HG03521 (cell line): ENCODE data around the gene MAU2.

ENCODE experiments used
- ATAC-seq: cut with Tn5 transposase; IDR thresholded peaks from one replicate; pipeline ENCODE4 v1.9.1; 2021; ENCODE audit warnings: mild to moderate bottlenecking, moderate library complexity; ENCODE audit not compliant: unreplicated experiment

MAU2 gene, protein sequence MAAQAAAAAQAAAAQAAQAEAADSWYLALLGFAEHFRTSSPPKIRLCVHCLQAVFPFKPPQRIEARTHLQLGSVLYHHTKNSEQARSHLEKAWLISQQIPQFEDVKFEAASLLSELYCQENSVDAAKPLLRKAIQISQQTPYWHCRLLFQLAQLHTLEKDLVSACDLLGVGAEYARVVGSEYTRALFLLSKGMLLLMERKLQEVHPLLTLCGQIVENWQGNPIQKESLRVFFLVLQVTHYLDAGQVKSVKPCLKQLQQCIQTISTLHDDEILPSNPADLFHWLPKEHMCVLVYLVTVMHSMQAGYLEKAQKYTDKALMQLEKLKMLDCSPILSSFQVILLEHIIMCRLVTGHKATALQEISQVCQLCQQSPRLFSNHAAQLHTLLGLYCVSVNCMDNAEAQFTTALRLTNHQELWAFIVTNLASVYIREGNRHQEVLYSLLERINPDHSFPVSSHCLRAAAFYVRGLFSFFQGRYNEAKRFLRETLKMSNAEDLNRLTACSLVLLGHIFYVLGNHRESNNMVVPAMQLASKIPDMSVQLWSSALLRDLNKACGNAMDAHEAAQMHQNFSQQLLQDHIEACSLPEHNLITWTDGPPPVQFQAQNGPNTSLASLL

GRCh38 chr19:19320361-19321140, at the start of gene MAU2, which contains the start of gene SUGP1:
TSS of gene MAU2 (plus strand) at chr19:19320829. CDS start at chr19:19320860, 31 bp downstream.
TSS of gene SUGP1 (minus strand) at chr19:19320509. CDS start at chr19:19320496, 13 bp downstream.
- peak; percentile 87 for ATAC-seq

DNA sequence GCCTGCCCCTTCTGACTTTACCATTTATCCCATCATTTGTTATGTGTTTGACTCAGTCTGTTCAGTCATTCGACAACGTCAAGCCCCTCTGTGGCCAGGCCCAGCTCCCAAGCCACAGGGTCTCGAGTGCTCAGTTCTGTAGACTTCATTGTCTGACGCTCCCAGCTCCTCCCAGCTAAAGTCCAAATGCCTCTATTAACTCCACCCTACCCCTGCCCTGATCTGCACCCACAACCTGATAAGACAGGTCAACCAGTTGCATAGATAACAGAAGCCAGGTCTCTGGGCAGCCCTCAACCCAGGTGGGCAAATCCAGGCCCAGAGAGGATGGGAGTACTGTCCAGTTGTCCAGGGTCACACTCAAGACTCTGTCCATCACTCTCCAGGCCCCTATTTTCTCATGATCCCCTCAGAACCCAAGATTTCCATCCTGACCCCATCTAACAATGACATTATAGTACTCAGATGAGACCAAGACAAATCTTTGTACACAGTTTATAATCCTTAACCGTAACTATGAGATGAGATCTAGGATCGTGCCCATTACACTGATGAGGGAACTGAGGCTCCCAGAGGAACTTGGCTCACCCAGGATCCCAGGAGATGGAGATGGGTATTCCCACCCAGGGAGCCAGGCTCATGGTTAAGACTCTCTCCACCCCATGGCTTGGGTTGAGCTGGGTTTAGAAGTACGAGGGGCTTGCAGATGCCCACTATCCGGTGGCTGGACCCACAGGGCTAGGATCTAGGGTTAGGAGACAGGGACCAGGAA, 48.6 kb upstream of the MAU2 start:
- no peak for ATAC-seq

GRCh38 chr19:19274146-19274545, 46.5 kb upstream of the MAU2 start:
- ATAC-seq, result no peak

GRCh38 chr19:19274716-19275565, 45.7 kb upstream of the MAU2 start:
- no peak for ATAC-seq

DNA sequence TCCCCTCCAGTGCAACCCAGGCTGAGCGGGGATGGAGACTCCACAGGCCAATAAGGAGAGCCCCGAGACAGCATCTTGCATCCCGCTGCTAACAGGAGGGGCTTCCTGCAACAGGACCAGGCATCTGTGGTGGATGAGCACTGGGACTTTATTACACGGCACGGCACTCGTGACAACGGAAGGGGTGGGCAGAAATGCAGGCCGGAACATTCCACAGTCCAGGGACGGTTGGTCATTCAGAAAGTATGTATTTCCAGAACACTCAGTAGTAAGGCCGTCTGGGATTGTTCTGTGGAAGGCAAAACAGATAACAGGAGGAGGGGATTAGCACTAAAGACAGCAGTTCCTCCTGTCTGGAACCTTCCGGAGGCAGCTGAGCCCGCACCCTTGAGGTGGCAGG, 44.2 kb upstream of the MAU2 start:
- no peak for ATAC-seq

- ATAC-seq, result no peak
Measured at GRCh38 chr19:19276851-19277250, 43.8 kb upstream of the MAU2 start.

DNA sequence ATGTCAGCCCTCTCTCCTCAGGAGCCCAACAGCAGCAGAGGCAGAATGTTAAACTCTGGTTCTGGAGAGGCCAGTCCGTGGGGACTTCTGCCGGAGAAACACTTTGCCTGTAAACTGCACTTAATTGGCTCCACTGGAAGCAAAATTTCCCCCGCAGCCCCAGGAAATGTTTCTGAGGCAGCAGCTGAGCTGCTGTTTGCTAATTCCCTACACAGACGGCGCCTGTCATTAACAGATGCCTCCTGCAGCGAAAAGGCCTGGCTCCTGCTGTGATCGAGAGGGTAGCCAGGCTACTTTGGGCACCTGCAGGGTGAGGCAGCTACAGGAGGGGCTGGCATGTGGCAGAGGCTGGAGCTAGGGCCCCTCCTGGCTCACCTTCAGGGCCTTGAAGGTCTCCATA, 42.3 kb upstream of the MAU2 start:
- no peak for ATAC-seq

DNA sequence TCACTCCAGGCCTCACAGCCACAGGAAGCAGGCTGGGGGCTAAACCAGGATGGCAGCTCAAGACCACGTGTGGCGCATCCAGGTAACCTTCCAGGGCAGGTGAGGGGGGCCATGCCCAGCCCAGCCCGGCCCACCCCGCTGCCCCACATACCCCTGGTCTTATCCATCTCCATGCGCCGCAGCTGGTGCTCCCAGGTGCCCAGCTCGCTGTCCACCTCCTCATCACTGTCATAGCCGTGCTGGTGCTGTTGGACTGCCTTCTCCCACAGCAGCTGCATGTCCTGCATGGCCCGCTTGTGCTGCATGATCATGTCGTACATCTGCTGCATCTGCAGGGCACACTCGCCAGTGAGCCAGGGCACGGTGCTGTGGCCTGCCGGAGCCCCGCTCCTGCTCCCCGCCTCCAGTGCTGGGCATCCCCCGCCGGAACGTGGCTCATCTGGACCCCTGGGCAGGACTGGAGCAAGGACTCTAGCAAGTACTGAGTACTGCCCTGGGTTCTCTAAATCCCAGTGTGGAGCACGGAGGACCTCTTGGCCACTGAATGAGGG, 41.5 kb upstream of the MAU2 start:
- ATAC-seq, result no peak

- no peak for ATAC-seq
Measured at GRCh38 chr19:19279853-19280252, 40.8 kb upstream of the MAU2 start.

- ATAC-seq, result no peak
Measured at GRCh38 chr19:19280561-19280960, 40.1 kb upstream of the MAU2 start.

- ATAC-seq, result no peak
Measured at GRCh38 chr19:19285686-19286085, 34.9 kb upstream of the MAU2 start.

DNA sequence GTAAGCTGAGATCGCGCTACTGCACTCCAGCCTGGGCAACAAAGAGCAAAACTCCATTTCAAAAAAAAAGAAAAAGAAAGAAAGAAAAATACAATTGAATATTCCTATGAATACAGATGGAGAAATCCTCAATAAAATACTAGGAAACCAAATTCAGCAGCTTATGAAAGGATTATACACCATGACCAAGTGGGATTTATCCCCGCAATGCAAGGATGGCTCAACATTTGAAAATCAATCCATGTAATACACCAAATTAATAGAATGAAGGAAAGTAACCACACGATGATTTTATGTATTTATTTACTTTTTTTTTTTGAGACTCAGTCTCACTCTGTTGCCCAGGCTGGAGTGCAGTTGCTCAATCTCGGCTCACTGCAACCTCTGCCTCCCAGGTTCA, 28.0 kb upstream of the MAU2 start:
- no peak for ATAC-seq

GRCh38 chr19:19294914-19295313, 25.7 kb upstream of the MAU2 start:
- no peak for ATAC-seq

DNA sequence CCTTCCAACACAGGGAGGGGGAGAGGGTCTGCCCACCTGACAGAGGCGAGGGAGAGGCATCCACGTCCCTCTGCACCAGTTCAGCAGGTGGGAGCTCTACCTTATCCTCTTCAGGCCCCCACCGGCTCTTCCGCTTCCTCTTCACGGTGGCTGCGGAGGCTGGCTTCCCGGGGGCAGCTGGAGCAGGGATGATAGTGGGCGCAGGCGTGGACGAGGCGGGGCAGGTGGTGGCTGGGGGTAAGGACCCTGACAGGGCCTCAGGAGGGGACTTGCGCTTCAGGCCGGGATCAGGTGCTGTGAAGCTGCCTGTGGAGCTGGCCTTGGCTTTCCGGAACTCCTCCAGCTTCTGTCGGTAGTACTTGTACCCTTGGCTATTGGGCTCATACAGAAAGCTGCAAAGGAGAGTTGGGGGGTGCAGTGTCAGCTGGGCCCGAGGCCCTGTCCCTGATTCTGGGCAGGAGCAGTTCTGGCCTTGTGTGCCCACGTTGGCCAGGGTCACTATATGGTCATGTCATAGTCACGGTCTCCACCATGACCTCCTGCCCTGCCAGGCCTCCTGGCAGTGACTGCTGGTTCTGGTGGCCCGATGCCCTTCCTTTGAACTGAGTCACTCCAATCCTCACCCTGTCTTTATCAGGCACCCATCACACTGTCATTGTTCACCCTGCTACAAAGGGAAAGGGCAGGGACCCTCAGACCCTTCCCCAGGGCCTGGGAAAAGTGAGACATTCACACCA, 23.5 kb upstream of the MAU2 start:
- no peak for ATAC-seq

DNA sequence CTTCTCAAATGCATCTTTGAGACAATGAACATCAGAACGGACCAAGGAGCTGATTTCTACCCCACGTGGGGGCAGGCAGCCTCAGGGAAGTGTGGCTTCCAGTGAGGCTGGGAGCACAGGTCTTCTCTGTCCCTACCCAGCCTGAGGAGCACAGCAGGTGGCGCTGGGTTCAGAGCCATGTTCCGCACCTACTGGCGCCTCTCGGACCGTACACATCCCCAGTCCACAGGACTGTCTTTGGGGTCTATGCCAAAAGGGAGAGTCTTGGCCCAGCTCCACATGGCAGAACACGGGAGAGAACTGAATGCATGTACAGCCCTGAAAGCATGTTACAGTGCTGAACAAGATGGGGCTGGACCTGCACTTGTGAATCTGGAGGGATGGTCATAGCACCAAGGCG, 22.9 kb upstream of the MAU2 start:
- no peak for ATAC-seq

DNA sequence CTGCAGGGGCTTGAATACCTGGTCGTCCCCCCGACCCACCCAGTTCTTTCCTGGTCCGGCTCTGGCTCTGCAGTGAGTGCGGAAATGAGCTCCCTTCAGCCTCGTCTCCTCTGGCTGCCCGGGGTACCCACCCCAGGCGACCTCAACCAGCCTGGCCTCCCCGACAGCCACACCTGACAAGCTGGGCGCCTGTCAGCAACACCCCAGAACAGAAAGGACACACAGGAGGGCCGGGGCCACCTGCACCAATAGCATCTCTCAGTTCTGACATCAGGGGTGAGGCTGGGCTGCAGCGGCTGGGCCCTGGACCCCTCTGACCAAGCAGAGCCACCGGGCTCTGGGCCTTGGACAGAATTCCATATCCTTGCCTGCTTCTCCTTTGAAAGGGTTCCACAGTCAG, 20.0 kb upstream of the MAU2 start:
- ATAC-seq, result no peak

- ATAC-seq, result no peak
Measured at GRCh38 chr19:19303411-19303810, 17.2 kb upstream of the MAU2 start.

GRCh38 chr19:19304186-19304965, 16.3 kb upstream of the MAU2 start:
- ATAC-seq, result no peak
